Endometrium (tissue), 2 donors: Measurements from ENCODE around the gene NPTN.
"Not testable (repeated sequence)": the region's sequence is repeated elsewhere in the genome, so short reads cannot be mapped to it uniquely, and the experiment has no call there.

ENCODE experiments used
- FAIRE-seq: peaks from 2 replicates; lab custom pipeline; 2012; peaks lifted over from hg19 to GRCh38; lab: Jason Lieb, UNC
- donor health status: control.
- donor health status: control.

The NPTN gene

GRCh38 chr15:73570355-73571032 is 62.7 kb downstream of the NPTN start:
- no peak for FAIRE-seq

GRCh38 chr15:73569361-73569760 is 63.8 kb downstream of the NPTN start:
- no peak for FAIRE-seq

- no peak for FAIRE-seq
These were observed 64.5 kb downstream of the NPTN start for GRCh38 chr15:73568564-73569280.

DNA sequence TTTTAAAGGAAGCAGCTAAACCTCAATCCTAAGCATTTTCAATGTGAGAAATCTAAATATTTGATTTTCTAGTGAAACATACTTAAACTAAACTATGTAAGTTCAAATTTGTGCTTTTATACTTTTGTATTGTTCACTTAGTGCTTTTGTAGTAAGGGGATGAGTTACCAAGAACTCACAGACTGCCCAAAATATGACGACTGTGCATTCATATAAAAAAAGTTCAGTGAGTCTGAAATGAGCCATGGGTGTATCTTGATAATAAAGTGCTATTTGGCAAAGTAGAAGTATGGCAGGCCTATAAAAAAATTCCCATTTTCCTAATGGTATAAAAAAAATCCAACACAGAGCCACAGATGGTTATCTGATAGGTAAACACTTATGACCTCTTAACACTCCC is 66.2 kb downstream of the NPTN start:
- FAIRE-seq: no peak

DNA sequence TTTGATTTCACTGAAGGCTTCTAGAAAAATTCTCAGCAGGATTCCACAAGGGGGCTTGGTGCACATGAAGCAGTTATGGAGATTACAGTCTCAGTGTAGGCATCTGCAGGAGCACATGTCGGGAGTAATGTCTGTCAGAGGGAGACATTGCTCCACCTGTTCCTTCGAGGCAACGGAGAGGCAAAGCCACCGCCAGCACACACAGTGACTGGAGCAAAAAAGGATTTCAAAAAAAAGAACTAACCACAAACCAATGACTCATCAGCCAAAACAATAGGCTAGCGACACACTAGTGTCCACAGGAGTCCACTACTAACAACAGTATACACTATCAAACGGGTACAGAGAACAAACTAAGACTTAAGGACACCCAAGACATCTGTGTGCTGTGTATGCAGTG is 68.9 kb downstream of the NPTN start:
- no peak for FAIRE-seq

- FAIRE-seq: peak; percentile 8
These were observed 72.6 kb downstream of the NPTN start for GRCh38 chr15:73560501-73561117.

DNA sequence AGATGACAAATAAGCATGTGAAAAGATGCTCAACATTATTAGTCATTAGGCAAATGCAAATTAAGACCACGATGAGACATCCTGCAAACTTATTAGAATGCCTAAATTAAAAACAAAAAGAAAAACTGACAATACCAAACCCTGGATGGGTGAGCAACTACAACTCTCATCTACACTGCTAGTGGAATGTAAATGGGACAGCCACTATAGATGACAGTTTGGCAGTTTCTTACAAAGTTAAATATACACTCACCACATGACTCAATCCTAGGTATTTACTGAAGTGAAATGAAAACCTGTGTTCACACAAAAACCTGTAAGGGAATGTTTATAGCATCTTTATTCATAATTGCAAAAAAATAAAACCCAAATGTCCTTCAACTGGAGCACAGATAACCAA is 74.7 kb downstream of the NPTN start:
- FAIRE-seq: no peak

DNA sequence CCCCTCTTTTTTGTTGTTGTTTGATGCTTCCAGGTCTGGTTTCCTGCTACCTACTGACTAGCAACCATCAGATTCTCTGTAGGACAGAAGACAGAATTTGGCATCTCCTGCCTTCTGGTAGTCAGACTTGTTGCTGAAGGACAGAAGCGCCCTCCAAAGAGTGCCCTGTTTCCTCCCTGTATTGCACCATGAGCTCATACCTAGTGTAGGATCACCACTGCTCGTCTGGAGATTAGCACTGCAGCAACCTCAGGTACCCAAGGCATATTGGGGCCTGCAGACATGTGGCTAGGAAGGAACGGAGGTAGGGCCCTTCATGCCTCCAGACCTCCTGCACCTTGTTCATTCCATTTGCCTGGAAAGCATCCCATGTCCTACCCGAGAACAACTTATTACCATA is 78.1 kb downstream of the NPTN start:
- FAIRE-seq: no peak

DNA sequence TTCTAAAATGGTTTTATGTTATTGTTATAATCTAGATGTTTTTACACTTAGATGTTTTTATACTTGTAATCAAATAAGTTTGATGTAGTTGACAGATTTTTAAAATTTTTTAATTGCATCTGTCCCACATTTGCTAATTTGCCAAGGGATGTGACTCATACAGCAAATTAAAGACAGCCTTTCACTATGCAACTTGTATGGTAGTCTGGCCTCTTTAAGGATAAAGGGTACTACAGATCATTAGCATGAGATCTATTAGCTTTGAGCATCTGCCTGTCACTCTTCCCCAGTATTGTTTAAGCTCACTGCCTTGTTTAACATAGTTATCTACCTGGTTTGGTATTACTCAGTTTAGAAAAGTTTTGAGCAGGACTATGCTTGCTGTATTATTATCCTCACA is 83.0 kb downstream of the NPTN start:
- FAIRE-seq: no peak

- not testable (repeated sequence) for FAIRE-seq
These were observed 84.3 kb downstream of the NPTN start for GRCh38 chr15:73548925-73549324.

DNA sequence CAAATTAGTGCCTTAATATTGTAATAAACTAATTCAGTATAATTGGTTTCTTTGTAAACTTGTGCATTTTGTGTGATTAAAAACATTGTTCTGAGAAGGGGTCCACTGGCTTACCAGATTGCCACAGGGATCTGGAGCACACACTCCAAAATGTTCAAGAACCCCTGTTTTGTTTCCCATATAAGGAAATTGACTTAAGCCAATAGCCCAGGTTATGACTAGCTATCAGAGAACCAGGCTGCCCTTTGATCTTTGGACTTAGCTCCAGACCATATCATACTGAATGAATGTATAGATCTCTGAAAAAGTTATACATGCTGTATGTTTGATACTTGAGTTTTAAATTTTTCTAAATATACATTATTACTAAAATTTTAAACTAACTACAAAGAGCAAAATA is 91.7 kb downstream of the NPTN start:
- FAIRE-seq: no peak

- no peak for FAIRE-seq
These were observed 93.0 kb downstream of the NPTN start for GRCh38 chr15:73540161-73540560.

- FAIRE-seq: no peak
These were observed 93.7 kb downstream of the NPTN start for GRCh38 chr15:73539212-73540128.

- FAIRE-seq: no peak
These were observed 94.5 kb downstream of the NPTN start for GRCh38 chr15:73538563-73539211.

DNA sequence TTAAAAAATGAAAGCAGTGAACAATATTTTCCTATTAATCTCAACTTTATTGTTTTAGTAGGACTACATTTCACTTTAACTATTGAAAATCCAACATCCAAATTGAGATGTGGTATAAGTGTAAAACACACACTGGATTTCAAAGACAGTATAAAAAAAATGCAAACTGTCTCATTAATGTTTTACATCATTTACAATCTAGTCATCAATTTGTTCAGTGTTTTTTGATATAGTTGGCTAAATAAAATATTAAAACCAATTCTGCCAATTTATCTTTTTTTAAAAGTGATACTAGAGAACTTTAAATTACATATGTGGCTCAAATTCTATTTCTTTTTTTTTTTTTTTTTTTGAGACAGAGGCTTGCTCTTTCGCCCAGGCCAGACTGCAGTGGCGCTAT is 95.1 kb downstream of the NPTN start:
- FAIRE-seq: no peak

DNA sequence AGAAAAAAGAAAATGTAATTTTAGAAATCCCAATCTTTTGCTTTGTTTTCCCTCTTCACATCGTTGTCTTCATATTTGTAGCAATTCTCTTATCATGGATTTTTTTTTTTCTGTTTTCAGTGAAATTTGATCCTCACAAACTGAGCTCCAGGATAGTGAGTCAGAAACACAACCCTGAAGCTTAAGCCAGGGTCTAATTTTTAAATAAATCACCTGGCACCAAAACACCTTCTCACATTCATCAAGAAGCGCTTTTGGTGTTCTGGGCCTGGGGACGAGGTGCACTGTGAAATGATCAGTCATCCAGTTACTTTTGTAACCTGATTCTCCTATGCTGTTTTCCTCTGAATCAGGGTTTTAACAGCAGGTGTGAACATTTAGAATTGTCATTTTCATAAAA is 102.5 kb downstream of the NPTN start:
- no peak for FAIRE-seq

DNA sequence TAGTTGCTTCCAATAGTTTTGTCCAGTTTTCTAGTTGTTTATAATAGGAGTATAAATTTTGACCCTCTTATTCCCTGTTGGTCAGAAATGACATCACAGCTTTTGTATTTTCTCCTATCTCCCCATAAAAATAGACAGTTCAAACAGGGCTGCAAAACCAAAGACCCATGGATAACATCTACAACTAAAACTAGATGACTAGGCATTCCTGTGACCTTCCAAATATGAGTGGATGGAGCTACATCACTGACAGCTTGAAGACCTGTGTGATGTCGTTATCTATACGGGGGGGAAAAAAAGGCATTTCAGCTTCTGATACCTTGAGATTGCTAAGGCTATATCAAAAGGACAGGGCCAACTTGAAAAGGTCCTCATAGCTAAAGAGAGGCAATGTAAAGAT is 105.6 kb downstream of the NPTN start:
- no peak for FAIRE-seq

GRCh38 chr15:73524919-73525318 is 108.3 kb downstream of the NPTN start:
- no peak for FAIRE-seq

GRCh38 chr15:73522011-73522410 is 111.2 kb downstream of the NPTN start:
- no peak for FAIRE-seq

- no peak for FAIRE-seq
These were observed 114.1 kb downstream of the NPTN start for GRCh38 chr15:73518876-73519733.
